SKM-1 (cell line): ENCODE measurements around the gene DIAPH2.

Source experiments
- DNase-seq: peaks from one replicate; lab custom pipeline; 2025; ENCODE audit not compliant: unreplicated experiment; lab: John Stamatoyannopoulos, UW

DIAPH2 gene

GRCh38 chrX:97633798-97634197, 949.2 kb downstream of the DIAPH2 start:
- no peak for DNase-seq

- DNase-seq, result no peak
Observed at GRCh38 chrX:97636473-97637140, 952.0 kb downstream of the DIAPH2 start.

GRCh38 chrX:97637289-97637688, 952.6 kb downstream of the DIAPH2 start:
- no peak for DNase-seq

- no peak for DNase-seq
Observed at GRCh38 chrX:97638621-97639020, 954.0 kb downstream of the DIAPH2 start.

GRCh38 chrX:97639526-97639925, 954.9 kb downstream of the DIAPH2 start:
- no peak for DNase-seq
